ENCODE data around the gene NDUFS3. TPM values are rescaled to one million over a fixed set of nuclear protein-coding genes. Genes with fewer than 3 reads are reported as not detected.
A peak's percentile ranks its signal among the peaks of the same experiment; 100 is the strongest.

Gene NDUFS3
- polyA plus RNA-seq, 2 donors, result 126 to 151 TPM

DNA sequence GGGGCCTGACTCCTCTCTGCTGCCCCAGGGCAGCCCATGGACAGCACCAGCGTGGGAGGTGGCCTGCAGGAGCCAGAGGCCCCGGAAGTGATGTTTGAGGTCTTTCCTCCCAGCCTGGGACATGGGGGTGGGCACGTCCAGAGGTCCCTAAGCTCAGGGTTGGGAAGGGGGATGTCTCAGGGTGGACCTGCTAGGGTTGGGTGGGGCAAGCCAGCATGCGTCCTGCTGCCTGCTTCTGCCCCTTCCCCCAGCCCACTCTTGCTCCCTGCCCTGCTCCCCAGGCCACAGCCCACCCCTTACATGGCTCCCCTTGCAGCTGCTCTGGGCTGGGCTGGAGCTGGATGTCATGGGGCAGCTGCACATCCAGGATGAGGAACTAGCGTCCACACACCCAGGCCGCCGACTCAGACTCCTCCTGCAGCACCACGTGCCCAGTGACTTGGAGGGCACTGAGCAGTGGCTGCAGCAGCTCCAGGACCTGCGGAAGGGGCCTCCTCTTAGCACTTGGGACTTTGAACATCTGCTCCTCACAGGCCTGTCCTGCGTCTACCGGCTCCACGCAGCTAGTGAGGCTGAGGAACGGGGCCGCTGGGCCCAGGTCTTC is 9.0 kb downstream of the NDUFS3 start:
- Histone ChIP-seq H3K4me1 (ENCODE audit: control insufficient read depth in 2 of 2, insufficient read depth in 2 of 2, low read length in 1 of 2) (peaks cover 0 to 5% of the 10 kb centered on the region in 2 donors), H3K27me3 (ENCODE audit: control insufficient read depth in 1 of 2, insufficient read depth in 2 of 2, low read length in 2 of 2) (peaks cover 0 to 6% of the 10 kb centered on the region in 2 donors), H3K27ac (ENCODE audit: low read depth in 2 of 2, low read length in 1 of 2) (no peak overlapping the region), H3K4me3 (ENCODE audit: low read depth in 1 of 2, low read length in 2 of 2) (no peak overlapping the region), H3K36me3 (ENCODE audit: control insufficient read depth in 2 of 2, insufficient read depth in 2 of 2, low read length in 1 of 2) (peaks cover 8 to 22% of the 10 kb centered on the region in 2 donors), H3K9me3 (ENCODE audit: control insufficient read depth in 2 of 2, insufficient read depth in 1 of 2, low read depth in 1 of 2, low read length in 1 of 2) (peaks cover 0 to 5% of the 10 kb centered on the region in 2 donors)
- 66 to 75% methylated on average over 12 to 14 of the region's 14 CpGs for WGBS, 2 donors

DNA sequence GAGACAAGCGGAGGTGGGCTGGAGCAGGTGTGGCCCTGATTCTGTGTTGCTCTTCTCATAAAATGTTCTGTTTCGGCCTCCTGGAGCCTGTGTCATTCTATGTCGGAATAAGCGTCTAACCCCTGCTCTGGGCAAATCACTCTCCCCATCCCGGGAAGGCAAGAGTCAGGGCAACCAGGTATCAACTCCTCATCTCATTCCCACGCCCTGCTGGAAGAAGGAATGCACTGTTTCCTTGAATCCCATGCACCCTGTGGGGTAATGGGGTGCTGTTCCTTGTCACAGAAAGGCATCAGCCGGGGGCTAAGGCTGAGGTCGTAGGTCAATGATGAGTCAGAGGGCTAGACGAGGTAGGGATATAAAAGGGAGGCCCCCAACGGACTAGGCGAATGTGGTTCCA is 10.2 kb downstream of the NDUFS3 start:
- peaks cover 4 to 11% of the 10 kb centered on the region in 2 donors for H3K36me3 ChIP-seq (ENCODE audit: control insufficient read depth in 2 of 2, insufficient read depth in 2 of 2, low read length in 1 of 2)
- H3K27me3 ChIP-seq (ENCODE audit: control insufficient read depth in 1 of 2, insufficient read depth in 2 of 2, low read length in 2 of 2), result peaks cover 0 to 9% of the 10 kb centered on the region in 2 donors
- no peak overlapping the region for H3K27ac ChIP-seq (ENCODE audit: low read depth in 2 of 2, low read length in 1 of 2)
- H3K9me3 ChIP-seq (ENCODE audit: control insufficient read depth in 2 of 2, insufficient read depth in 1 of 2, low read depth in 1 of 2, low read length in 1 of 2), result peaks cover 0 to 5% of the 10 kb centered on the region in 2 donors
- no peak overlapping the region for H3K4me3 ChIP-seq (ENCODE audit: low read depth in 1 of 2, low read length in 2 of 2)
- whole genome bisulfite sequencing, 2 donors, result 74 to 82% methylated on average over 11 of the region's 11 CpGs
- peaks cover 2 to 7% of the 10 kb centered on the region in 2 donors for H3K4me1 ChIP-seq (ENCODE audit: control insufficient read depth in 2 of 2, insufficient read depth in 2 of 2, low read length in 1 of 2)

- H3K27ac ChIP-seq (ENCODE audit: low read depth in 2 of 2, low read length in 1 of 2), result no peak overlapping the region
- peaks cover 0 to 14% of the 10 kb centered on the region in 2 donors for H3K27me3 ChIP-seq (ENCODE audit: control insufficient read depth in 1 of 2, insufficient read depth in 2 of 2, low read length in 2 of 2)
- peaks cover 0 to 5% of the 10 kb centered on the region in 2 donors for H3K9me3 ChIP-seq (ENCODE audit: control insufficient read depth in 2 of 2, insufficient read depth in 1 of 2, low read depth in 1 of 2, low read length in 1 of 2)
- H3K4me1 ChIP-seq (ENCODE audit: control insufficient read depth in 2 of 2, insufficient read depth in 2 of 2, low read length in 1 of 2), result peaks cover 4 to 8% of the 10 kb centered on the region in 2 donors
- H3K4me3 ChIP-seq (ENCODE audit: low read depth in 1 of 2, low read length in 2 of 2), result peak overlapping the region; percentile 4 to 14
- peaks cover 0 to 9% of the 10 kb centered on the region in 2 donors for H3K36me3 ChIP-seq (ENCODE audit: control insufficient read depth in 2 of 2, insufficient read depth in 2 of 2, low read length in 1 of 2)
- WGBS, 2 donors, result 47 to 53% methylated on average over 51 of the region's 51 CpGs
These were observed 10.7 kb downstream of the NDUFS3 start for GRCh38 chr11:47589584-47589976.

GRCh38 chr11:47589977-47590861 is 11.3 kb downstream of the NDUFS3 start:
- H3K27me3 ChIP-seq (ENCODE audit: control insufficient read depth in 1 of 2, insufficient read depth in 2 of 2, low read length in 2 of 2), result peaks cover 0 to 15% of the 10 kb centered on the region in 2 donors
- no peak overlapping the region for H3K27ac ChIP-seq (ENCODE audit: low read depth in 2 of 2, low read length in 1 of 2)
- peaks cover 0 to 5% of the 10 kb centered on the region in 2 donors for H3K9me3 ChIP-seq (ENCODE audit: control insufficient read depth in 2 of 2, insufficient read depth in 1 of 2, low read depth in 1 of 2, low read length in 1 of 2)
- 49 to 50% methylated on average over 121 to 122 of the region's 122 CpGs for WGBS, 2 donors
- peaks cover 4 to 8% of the 10 kb centered on the region in 2 donors for H3K4me1 ChIP-seq (ENCODE audit: control insufficient read depth in 2 of 2, insufficient read depth in 2 of 2, low read length in 1 of 2)
- H3K36me3 ChIP-seq (ENCODE audit: control insufficient read depth in 2 of 2, insufficient read depth in 2 of 2, low read length in 1 of 2), result peaks cover 0 to 9% of the 10 kb centered on the region in 2 donors
- H3K4me3 ChIP-seq (ENCODE audit: low read depth in 1 of 2, low read length in 2 of 2), result peak overlapping the region; percentile 4 to 14

DNA sequence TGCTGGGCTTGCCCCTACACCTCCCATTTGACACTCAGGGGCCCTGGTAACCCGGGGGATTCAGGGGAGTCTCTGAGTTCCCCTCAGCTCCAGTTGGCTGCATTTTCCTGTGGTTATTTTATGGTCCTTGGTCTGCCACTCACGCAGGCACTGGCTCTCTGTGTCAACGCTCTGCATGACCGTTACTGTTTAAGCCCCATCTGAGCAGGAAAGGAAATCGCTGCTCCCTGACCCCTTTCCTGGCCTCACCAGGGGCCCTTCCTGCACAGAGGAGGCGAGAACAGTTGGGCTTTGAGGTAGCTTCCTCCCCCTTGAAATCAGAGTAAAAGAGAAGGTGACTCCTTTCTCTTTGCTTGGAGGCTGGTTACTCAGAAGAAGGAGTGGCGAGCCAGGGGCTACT is 12.9 kb downstream of the NDUFS3 start:
- Histone ChIP-seq H3K27me3 (ENCODE audit: control insufficient read depth in 1 of 2, insufficient read depth in 2 of 2, low read length in 2 of 2) (peaks cover 0 to 15% of the 10 kb centered on the region in 2 donors), H3K4me1 (ENCODE audit: control insufficient read depth in 2 of 2, insufficient read depth in 2 of 2, low read length in 1 of 2) (peaks cover 4 to 8% of the 10 kb centered on the region in 2 donors), H3K4me3 (ENCODE audit: low read depth in 1 of 2, low read length in 2 of 2) (no peak overlapping the region), H3K9me3 (ENCODE audit: control insufficient read depth in 2 of 2, insufficient read depth in 1 of 2, low read depth in 1 of 2, low read length in 1 of 2) (peaks cover 0 to 5% of the 10 kb centered on the region in 2 donors), H3K36me3 (ENCODE audit: control insufficient read depth in 2 of 2, insufficient read depth in 2 of 2, low read length in 1 of 2) (peaks cover 0 to 4% of the 10 kb centered on the region in 2 donors), H3K27ac (ENCODE audit: low read depth in 2 of 2, low read length in 1 of 2) (no peak overlapping the region)
- WGBS, 2 donors, result 50 to 66% methylated on average over 7 of the region's 7 CpGs

GRCh38 chr11:47592251-47592650 is 13.4 kb downstream of the NDUFS3 start:
- no peak overlapping the region for H3K4me3 ChIP-seq (ENCODE audit: low read depth in 1 of 2, low read length in 2 of 2)
- WGBS, 2 donors, result 68 to 73% methylated on average over 4 of the region's 4 CpGs
- peaks cover 4 to 5% of the 10 kb centered on the region in 2 donors for H3K4me1 ChIP-seq (ENCODE audit: control insufficient read depth in 2 of 2, insufficient read depth in 2 of 2, low read length in 1 of 2)
- H3K36me3 ChIP-seq (ENCODE audit: control insufficient read depth in 2 of 2, insufficient read depth in 2 of 2, low read length in 1 of 2), result peaks cover 0 to 4% of the 10 kb centered on the region in 2 donors
- peaks cover 0 to 15% of the 10 kb centered on the region in 2 donors for H3K27me3 ChIP-seq (ENCODE audit: control insufficient read depth in 1 of 2, insufficient read depth in 2 of 2, low read length in 2 of 2)
- no peak overlapping the region for H3K27ac ChIP-seq (ENCODE audit: low read depth in 2 of 2, low read length in 1 of 2)
- peaks cover 0 to 5% of the 10 kb centered on the region in 2 donors for H3K9me3 ChIP-seq (ENCODE audit: control insufficient read depth in 2 of 2, insufficient read depth in 1 of 2, low read depth in 1 of 2, low read length in 1 of 2)

- Histone ChIP-seq H3K27ac (ENCODE audit: low read depth in 2 of 2, low read length in 1 of 2) (no peak overlapping the region), H3K9me3 (ENCODE audit: control insufficient read depth in 2 of 2, insufficient read depth in 1 of 2, low read depth in 1 of 2, low read length in 1 of 2) (peaks cover 3 to 5% of the 10 kb centered on the region in 2 donors), H3K27me3 (ENCODE audit: control insufficient read depth in 1 of 2, insufficient read depth in 2 of 2, low read length in 2 of 2) (peaks cover 0 to 15% of the 10 kb centered on the region in 2 donors), H3K4me3 (ENCODE audit: low read depth in 1 of 2, low read length in 2 of 2) (no peak overlapping the region), H3K4me1 (ENCODE audit: control insufficient read depth in 2 of 2, insufficient read depth in 2 of 2, low read length in 1 of 2) (peaks cover 4 to 5% of the 10 kb centered on the region in 2 donors), H3K36me3 (ENCODE audit: control insufficient read depth in 2 of 2, insufficient read depth in 2 of 2, low read length in 1 of 2) (peaks cover 0 to under 1% of the 10 kb centered on the region in 2 donors)
- WGBS, 2 donors, result 70 to 73% methylated on average over 2 of the region's 2 CpGs
These were observed 14.1 kb downstream of the NDUFS3 start for GRCh38 chr11:47592970-47593369.

DNA sequence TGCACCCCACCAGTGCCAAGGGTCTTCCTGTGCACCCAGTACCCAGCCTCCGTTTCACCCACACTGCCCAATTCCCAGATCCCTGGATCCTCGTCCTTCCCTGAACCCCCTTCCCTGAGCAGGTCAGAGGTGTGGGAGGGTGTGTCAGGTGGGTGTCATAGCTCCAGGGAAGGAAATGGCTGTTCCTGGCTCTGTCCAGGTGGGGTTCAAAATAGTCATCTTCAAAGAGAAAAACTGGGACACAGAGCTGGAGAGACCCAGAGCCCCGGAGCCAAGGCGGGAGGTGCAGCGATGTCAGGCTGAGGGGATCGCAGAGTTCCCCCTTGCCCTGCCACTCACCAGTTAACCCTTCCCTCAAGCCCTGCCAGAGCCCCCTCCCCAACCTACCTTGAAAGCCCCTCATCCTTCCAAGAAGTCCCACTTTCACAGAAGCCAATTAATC is 14.6 kb downstream of the NDUFS3 start:
- H3K4me1 ChIP-seq (ENCODE audit: control insufficient read depth in 2 of 2, insufficient read depth in 2 of 2, low read length in 1 of 2), result peaks cover 4 to 5% of the 10 kb centered on the region in 2 donors
- H3K9me3 ChIP-seq (ENCODE audit: control insufficient read depth in 2 of 2, insufficient read depth in 1 of 2, low read depth in 1 of 2, low read length in 1 of 2), result peaks cover 3 to 5% of the 10 kb centered on the region in 2 donors
- 10 to 12% methylated on average over 6 of the region's 6 CpGs for WGBS, 2 donors
- peak overlapping the region in 1 of 2 donors; percentile 40 for H3K4me3 ChIP-seq (ENCODE audit: low read depth in 1 of 2, low read length in 2 of 2)
- H3K27me3 ChIP-seq (ENCODE audit: control insufficient read depth in 1 of 2, insufficient read depth in 2 of 2, low read length in 2 of 2), result peaks cover 0 to 15% of the 10 kb centered on the region in 2 donors
- H3K27ac ChIP-seq (ENCODE audit: low read depth in 2 of 2, low read length in 1 of 2), result no peak overlapping the region
- no peaks in the 10 kb centered on the region for H3K36me3 ChIP-seq (ENCODE audit: control insufficient read depth in 2 of 2, insufficient read depth in 2 of 2, low read length in 1 of 2)

GRCh38 chr11:47593934-47594855 is 15.3 kb downstream of the NDUFS3 start, which contains the start of gene C1QTNF4:
Gene C1QTNF4, minus strand, starts transcription at chr11:47594411. Its CDS starts 3,601 bp downstream, at chr11:47590810.
- 2 to 4% methylated on average over 47 to 48 of the region's 48 CpGs for WGBS, 2 donors

More at GRCh38 chr11:47593934-47594855, 15.3 kb downstream of the NDUFS3 start, which contains the start of gene C1QTNF4:
- peak within 1 kb of the TSS in 1 of 2 donors; percentile 40 for H3K4me3 ChIP-seq (ENCODE audit: low read depth in 1 of 2, low read length in 2 of 2)
- H3K27ac ChIP-seq (ENCODE audit: low read depth in 2 of 2, low read length in 1 of 2), result no peak within 1 kb of the TSS
- H3K4me1 ChIP-seq (ENCODE audit: control insufficient read depth in 2 of 2, insufficient read depth in 2 of 2, low read length in 1 of 2), result peaks cover 4 to 5% of the 10 kb centered on the region in 2 donors
- peaks cover 0 to 15% of the 10 kb centered on the region in 2 donors for H3K27me3 ChIP-seq (ENCODE audit: control insufficient read depth in 1 of 2, insufficient read depth in 2 of 2, low read length in 2 of 2)
- no peaks in the 10 kb centered on the region for H3K36me3 ChIP-seq (ENCODE audit: control insufficient read depth in 2 of 2, insufficient read depth in 2 of 2, low read length in 1 of 2)
- H3K9me3 ChIP-seq (ENCODE audit: control insufficient read depth in 2 of 2, insufficient read depth in 1 of 2, low read depth in 1 of 2, low read length in 1 of 2), result peaks cover 3 to 5% of the 10 kb centered on the region in 2 donors
